ENCODE data around the gene HARBI1.

DNA sequence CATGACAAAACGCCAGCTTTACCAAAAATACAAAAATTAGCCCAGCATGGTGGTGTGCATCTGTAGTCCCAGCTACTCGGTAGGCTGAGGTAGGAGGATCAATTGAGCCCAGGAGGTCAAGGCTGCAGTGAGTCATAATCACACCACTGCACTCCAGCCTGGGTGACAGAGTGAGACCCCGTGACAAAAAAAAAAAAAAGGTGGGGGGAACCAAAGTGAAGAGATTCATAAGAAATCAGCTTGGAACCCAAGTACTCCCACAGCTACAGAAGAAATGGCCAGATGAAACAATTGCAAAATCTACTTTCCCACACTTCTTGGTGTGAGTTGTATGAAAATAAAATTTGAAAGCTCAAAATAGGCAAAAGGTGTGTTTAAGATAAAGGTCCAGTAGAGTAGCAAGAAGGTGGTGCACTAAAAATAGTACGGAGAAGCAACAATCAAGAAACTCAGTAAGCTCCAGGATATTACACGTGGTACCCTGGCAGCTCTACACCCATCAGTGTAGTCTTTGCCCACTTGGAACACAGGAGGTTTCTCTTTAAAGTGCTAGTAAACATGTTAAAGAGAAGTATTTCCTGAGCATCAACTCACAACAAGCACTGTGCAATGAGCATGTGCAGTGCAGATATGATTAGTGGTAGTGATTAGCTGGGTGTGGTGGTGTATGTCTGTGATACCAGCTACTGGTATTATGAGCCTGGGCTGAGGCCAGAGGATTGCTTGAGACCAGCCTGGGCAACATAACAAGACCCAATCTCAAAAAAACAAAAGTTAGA is 5.3 kb downstream of the HARBI1 start:
- no peak for TF ChIP-seq POLR2A (IDR thresholded peaks at IDR 0.05; ENCODE audit: low read depth, low read length)
- TF ChIP-seq POLR2AphosphoS5 (IDR thresholded peaks at IDR 0.05; ENCODE audit: low read depth, low read length), result no peak

Data from GM12892 (cell line).